Smooth muscle cell (in vitro differentiated cells): ENCODE data around the gene PGBD5. TPM values are rescaled to one million over a fixed set of nuclear protein-coding genes. Genes with fewer than 3 reads are reported as not detected.

Experiments used
- DNase-seq: peaks from one replicate; lab custom pipeline; 2025; ENCODE audit not compliant: unreplicated experiment; lab: John Stamatoyannopoulos, UW
- H2AFZ ChIP-seq: fragments of 200-600 bp; sonication (generic); 2 replicates; pipeline ENCODE4 v1.6.0; 2016; ENCODE audit warnings: antibody characterized with exemption, low read depth, mild to moderate bottlenecking
- H3F3A ChIP-seq: fragments of 200-600 bp; sonication (generic); 2 replicates; pipeline ENCODE4 v1.6.0; 2017; ENCODE audit warnings: antibody characterized with exemption, low read depth
- H3K27ac ChIP-seq: fragments of 200-600 bp; sonication (generic); 2 replicates; pipeline ENCODE4 v1.5.1; 2016; ENCODE audit warnings: low read depth, mild to moderate bottlenecking
- H3K27me3 ChIP-seq: fragments of 200-600 bp; sonication (generic); 2 replicates; pipeline ENCODE4 v1.6.1; 2016; ENCODE audit warnings: low read depth, mild to moderate bottlenecking
- H3K36me3 ChIP-seq: fragments of 200-600 bp; sonication (generic); 2 replicates; pipeline ENCODE4 v1.5.1; 2016; ENCODE audit warnings: low read depth
- H3K4me1 ChIP-seq: fragments of 200-600 bp; sonication (generic); 2 replicates; pipeline ENCODE4 v1.5.1; 2016; ENCODE audit warnings: low read depth
- H3K4me2 ChIP-seq: fragments of 200-600 bp; sonication (generic); 2 replicates; pipeline ENCODE4 v1.6.0; 2016; ENCODE audit warnings: mild to moderate bottlenecking
- H3K4me3 ChIP-seq: fragments of 200-600 bp; sonication (generic); 2 replicates; pipeline ENCODE4 v1.5.1; 2016; ENCODE audit warnings: mild to moderate bottlenecking
- H3K79me2 ChIP-seq: fragments of 200-600 bp; sonication (generic); 2 replicates; pipeline ENCODE4 v1.6.0; 2016; ENCODE audit warnings: low read depth, mild to moderate bottlenecking
- H3K9ac ChIP-seq: fragments of 200-600 bp; sonication (generic); 2 replicates; pipeline ENCODE4 v1.6.0; 2016; ENCODE audit warnings: low read depth
- H3K9me3 ChIP-seq: fragments of 200-600 bp; sonication (generic); replicated peaks from 2 replicates; pipeline ENCODE4 v1.5.1; 2016; ENCODE audit warnings: low read depth
- H4K20me1 ChIP-seq: fragments of 200-600 bp; sonication (generic); 2 replicates; pipeline ENCODE4 v1.6.0; 2016; ENCODE audit warnings: low read depth
- WGBS: methylation state at CpG from one replicate; pipeline ENCODE4 v1.1.7; 2016; ENCODE audit warnings: low lambda C conversion rate; 5-methylcytosine and 5-hydroxymethylcytosine counted together
- polyA plus RNA-seq: library from polyadenylated mRNA; unstranded; fragments of >200 nt; fragmentation: Nextera tagmentation; extraction: Ambion mirVana; gene quantifications from 2 replicates; pipeline ENCODE4 v1.2.1, GENCODE V29; 2016
- total RNA-seq: library from RNA; depleted of rRNA; stranded (reverse); fragments of >200 nt; gene quantifications from 2 replicates; pipeline ENCODE4 v1.2.3, GENCODE V29; 2014
- TF ChIP-seq, protein P1 (sequence below): fragments of 200-600 bp; sonication (generic); IDR thresholded peaks from 2 replicates; pipeline ENCODE4 v1.5.1; 2017; ENCODE audit warnings: borderline replicate concordance, mild to moderate bottlenecking, antibody characterized with exemption; ENCODE audit not compliant: insufficient read depth, poor library complexity, severe bottlenecking

PGBD5 gene
- total and polyA plus RNA-seq, 2 experiments from 2014 or later: 0.83 to 0.94 TPM

DNA sequence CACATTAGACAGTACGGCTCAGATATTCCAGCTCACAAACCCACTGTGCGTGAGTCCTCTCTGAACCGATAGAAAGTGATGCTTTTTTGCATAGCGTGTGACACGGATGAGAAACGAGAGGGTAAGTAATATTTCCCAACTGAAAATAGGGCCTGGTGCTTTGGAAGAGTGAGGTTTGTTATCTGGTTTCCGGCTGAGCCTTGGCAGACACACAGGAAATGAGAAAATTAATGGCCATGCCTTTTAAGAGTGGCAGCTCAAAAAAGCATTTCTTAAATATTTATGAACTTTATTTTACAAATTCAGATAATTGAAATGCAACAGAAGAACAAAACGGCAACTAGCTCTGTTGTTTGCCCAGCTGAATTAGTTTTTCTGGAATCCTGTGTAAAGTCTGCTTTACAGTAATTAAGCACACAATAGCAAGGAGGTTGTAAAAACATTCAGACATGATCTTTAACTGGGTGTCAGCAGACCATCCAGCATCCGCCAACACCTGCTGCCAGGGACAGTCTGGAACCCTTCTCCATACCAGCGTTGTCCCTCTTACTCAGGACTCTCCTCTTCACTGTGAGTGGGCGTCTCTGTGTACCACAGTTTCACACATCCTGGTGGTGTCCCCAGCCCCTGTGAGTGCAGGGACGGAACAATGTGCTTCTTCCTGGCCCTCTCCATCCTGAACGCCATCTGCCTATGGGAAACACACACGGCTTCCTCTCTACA is 155.4 kb downstream of the PGBD5 start:
- no peaks in the 10 kb centered on the region for H3K27me3 ChIP-seq
- H3K4me2 ChIP-seq: no peak overlapping the region
- no peaks in the 10 kb centered on the region for H3F3A ChIP-seq
- no peak overlapping the region for H3K9ac ChIP-seq
- peaks cover 16% of the 10 kb centered on the region for H4K20me1 ChIP-seq
- H3K36me3 ChIP-seq: peaks cover 7% of the 10 kb centered on the region
- DNase-seq: no peak
- no peak overlapping the region for H2AFZ ChIP-seq
- 61% methylated on average over 14 of the region's 14 CpGs for WGBS
- H3K79me2 ChIP-seq: no peaks in the 10 kb centered on the region
- no peaks in the 10 kb centered on the region for H3K4me1 ChIP-seq
- no peak overlapping the region for H3K4me3 ChIP-seq
- no peaks in the 10 kb centered on the region for H3K9me3 ChIP-seq
- TF ChIP-seq, protein P1, sequence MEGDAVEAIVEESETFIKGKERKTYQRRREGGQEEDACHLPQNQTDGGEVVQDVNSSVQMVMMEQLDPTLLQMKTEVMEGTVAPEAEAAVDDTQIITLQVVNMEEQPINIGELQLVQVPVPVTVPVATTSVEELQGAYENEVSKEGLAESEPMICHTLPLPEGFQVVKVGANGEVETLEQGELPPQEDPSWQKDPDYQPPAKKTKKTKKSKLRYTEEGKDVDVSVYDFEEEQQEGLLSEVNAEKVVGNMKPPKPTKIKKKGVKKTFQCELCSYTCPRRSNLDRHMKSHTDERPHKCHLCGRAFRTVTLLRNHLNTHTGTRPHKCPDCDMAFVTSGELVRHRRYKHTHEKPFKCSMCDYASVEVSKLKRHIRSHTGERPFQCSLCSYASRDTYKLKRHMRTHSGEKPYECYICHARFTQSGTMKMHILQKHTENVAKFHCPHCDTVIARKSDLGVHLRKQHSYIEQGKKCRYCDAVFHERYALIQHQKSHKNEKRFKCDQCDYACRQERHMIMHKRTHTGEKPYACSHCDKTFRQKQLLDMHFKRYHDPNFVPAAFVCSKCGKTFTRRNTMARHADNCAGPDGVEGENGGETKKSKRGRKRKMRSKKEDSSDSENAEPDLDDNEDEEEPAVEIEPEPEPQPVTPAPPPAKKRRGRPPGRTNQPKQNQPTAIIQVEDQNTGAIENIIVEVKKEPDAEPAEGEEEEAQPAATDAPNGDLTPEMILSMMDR: no peak
- no peak overlapping the region for H3K27ac ChIP-seq

DNA sequence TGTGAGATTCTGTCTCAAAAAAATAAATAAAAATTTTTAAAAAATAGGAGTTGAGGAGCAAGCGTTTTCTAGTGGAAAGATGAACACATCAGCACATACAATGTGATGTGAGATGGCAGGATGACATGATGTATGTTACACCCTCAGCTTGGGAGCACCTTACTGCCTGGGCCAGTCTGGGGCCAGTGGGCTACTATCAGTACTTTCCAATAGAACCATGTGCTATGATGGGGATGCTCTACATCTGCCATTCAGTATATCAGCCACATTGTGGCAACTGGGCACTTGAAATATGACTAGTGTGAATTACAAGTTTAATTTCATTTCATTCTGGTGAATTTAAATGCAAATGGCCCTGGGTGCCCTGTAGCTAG is 156.0 kb downstream of the PGBD5 start:
- Histone ChIP-seq H3K36me3 (peaks cover 5% of the 10 kb centered on the region), H3K9me3 (no peaks in the 10 kb centered on the region), H3K4me2 (no peak overlapping the region), H3K4me1 (no peaks in the 10 kb centered on the region), H4K20me1 (peaks cover 16% of the 10 kb centered on the region), H3K9ac (no peak overlapping the region), H3K27me3 (no peaks in the 10 kb centered on the region), H3K79me2 (no peaks in the 10 kb centered on the region), H2AFZ (no peak overlapping the region), H3K4me3 (no peak overlapping the region), H3K27ac (no peak overlapping the region), H3F3A (no peaks in the 10 kb centered on the region)
- DNase-seq: no peak
- TF ChIP-seq, protein P1: no peak
- WGBS: 88% methylated on average over 1 of the region's 1 CpG

DNA sequence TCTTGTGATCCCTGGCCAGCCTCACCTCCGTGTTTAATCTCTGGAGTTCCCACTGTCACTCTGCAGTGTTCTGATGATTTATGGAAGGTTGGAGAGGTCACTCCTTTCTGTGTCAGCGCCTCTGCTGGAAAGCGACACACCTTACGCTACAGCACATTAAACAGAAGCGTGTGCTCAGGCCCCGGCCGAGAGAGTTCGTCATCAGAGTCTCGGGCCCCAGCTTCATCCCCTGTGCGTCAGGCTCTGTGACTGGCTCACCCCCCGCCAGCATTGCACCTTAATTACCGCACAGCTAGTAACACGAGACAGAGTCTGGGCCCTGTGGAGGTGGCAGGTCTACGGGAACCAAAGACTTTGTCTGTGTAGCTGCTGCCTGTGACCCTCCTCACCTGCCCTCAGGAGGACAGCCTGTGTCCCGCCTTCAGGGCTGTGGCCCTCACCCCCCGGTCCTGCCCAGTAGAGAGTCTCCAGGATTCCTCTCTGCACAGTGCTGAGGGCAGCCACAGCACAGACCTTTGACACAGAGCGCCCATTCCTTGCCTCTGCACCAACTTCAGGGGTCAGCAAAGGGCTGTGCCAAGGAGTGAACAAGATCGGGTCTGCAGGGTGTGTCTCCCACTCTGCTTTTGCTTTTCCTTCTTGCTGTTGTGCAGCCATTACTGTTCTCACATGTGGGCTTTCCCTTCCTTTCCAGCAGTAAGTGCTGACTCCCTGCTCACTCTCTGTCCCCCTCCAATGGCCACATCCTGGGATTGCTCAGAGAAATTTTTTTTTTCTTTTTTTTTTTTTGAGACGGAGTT is 157.6 kb downstream of the PGBD5 start:
- H3F3A ChIP-seq: no peaks in the 10 kb centered on the region
- H3K36me3 ChIP-seq: no peaks in the 10 kb centered on the region
- H3K4me1 ChIP-seq: no peaks in the 10 kb centered on the region
- peaks cover 16% of the 10 kb centered on the region for H4K20me1 ChIP-seq
- no peak overlapping the region for H3K4me2 ChIP-seq
- H3K79me2 ChIP-seq: no peaks in the 10 kb centered on the region
- 79% methylated on average over 19 of the region's 19 CpGs for WGBS
- no peaks in the 10 kb centered on the region for H3K9me3 ChIP-seq
- no peak for DNase-seq
- no peak overlapping the region for H3K9ac ChIP-seq
- H3K27ac ChIP-seq: no peak overlapping the region
- TF ChIP-seq, protein P1: peak; percentile 69
- H3K27me3 ChIP-seq: no peaks in the 10 kb centered on the region
- no peak overlapping the region for H2AFZ ChIP-seq
- H3K4me3 ChIP-seq: no peak overlapping the region
